Keratinocyte (primary cell): ENCODE results near the gene GAB2. TPM values are rescaled to one million over a fixed set of nuclear protein-coding genes. Genes with fewer than 3 reads are reported as not detected.

Experiments used
- DNase-seq: peaks from one replicate; pipeline ENCODE4 v3.0.0-alpha.2; 2011; ENCODE audit warnings: low read depth, missing footprints, low spot score
- FAIRE-seq: peaks from 2 replicates; lab custom pipeline; 2011; peaks lifted over from hg19 to GRCh38; lab: Jason Lieb, UNC
- H2AFZ ChIP-seq: 2 replicates; pipeline ENCODE4 v1.6.0; 2012; ENCODE audit warnings: low read length, control low read depth, inconsistent platforms; ENCODE audit not compliant: control insufficient read depth
- H3K27ac ChIP-seq: 2 replicates; pipeline ENCODE4 v1.5.1; 2011; ENCODE audit warnings: low read length; ENCODE audit not compliant: control insufficient read depth, insufficient read depth
- H3K27me3 ChIP-seq: 3 replicates; pipeline ENCODE4 v1.6.0; 2011; ENCODE audit warnings: low read length; ENCODE audit not compliant: control insufficient read depth, insufficient read depth; ENCODE audit errors: extremely low read depth
- H3K36me3 ChIP-seq, 2 experiments: 2 replicates in 1 of 2; 3 replicates in 1 of 2; pipeline ENCODE4 v1.5.1; 2011; ENCODE audit warnings: low read length in 2 of 2, mild to moderate bottlenecking in 1 of 2; ENCODE audit not compliant: control insufficient read depth in 2 of 2, insufficient read depth in 2 of 2; ENCODE audit errors: extremely low read depth in 1 of 2
- H3K4me1 ChIP-seq: 3 replicates; pipeline ENCODE4 v1.5.1; 2011; ENCODE audit warnings: low read length; ENCODE audit not compliant: control insufficient read depth, insufficient read depth; ENCODE audit errors: extremely low read depth
- H3K4me2 ChIP-seq: 3 replicates; pipeline ENCODE4 v1.6.0; 2011; ENCODE audit warnings: low read depth, low read length; ENCODE audit not compliant: control insufficient read depth, insufficient read depth; ENCODE audit errors: extremely low read depth
- H3K4me3 ChIP-seq, 3 experiments: fragments of 200-600 bp in 1 of 3; sonication (generic) in 1 of 3; 2 replicates in 2 of 3; 3 replicates in 1 of 3; pipeline ENCODE4 v1.5.1; 2011 to 2016; ENCODE audit warnings: low read length in 3 of 3, mild to moderate bottlenecking in 3 of 3, control low read depth in 2 of 3, inconsistent platforms in 1 of 3, low read depth in 1 of 3, mixed read lengths in 1 of 3, mixed run types in 1 of 3, moderate library complexity in 1 of 3; ENCODE audit not compliant: control insufficient read depth in 2 of 3, insufficient read depth in 2 of 3; ENCODE audit errors: extremely low read depth in 1 of 3
- H3K79me2 ChIP-seq: 2 replicates; pipeline ENCODE4 v1.6.0; 2012; ENCODE audit warnings: low read length; ENCODE audit not compliant: control insufficient read depth, insufficient read depth
- H3K9ac ChIP-seq: 3 replicates; pipeline ENCODE4 v1.6.0; 2011; ENCODE audit warnings: low read length; ENCODE audit not compliant: control insufficient read depth, insufficient read depth; ENCODE audit errors: extremely low read depth
- H3K9me1 ChIP-seq: 3 replicates; pipeline ENCODE4 v1.6.0; 2011; ENCODE audit warnings: low read length; ENCODE audit not compliant: control insufficient read depth, insufficient read depth; ENCODE audit errors: extremely low read depth
- H3K9me3 ChIP-seq: 2 replicates; pipeline ENCODE4 v1.5.1; 2012; ENCODE audit warnings: low read depth, low read length; ENCODE audit not compliant: control insufficient read depth
- H4K20me1 ChIP-seq: 3 replicates; pipeline ENCODE4 v1.6.0; 2011; ENCODE audit warnings: low read length; ENCODE audit not compliant: control insufficient read depth, insufficient read depth; ENCODE audit errors: extremely low read depth
- CTCF ChIP-seq, 3 experiments: IDR thresholded peaks in 1 of 3; conservative IDR thresholded peaks in 1 of 3; optimal IDR thresholded peaks in 1 of 3; 2 replicates in 2 of 3; 3 replicates in 1 of 3; pipeline versions ENCODE3 to v1.5.1; 2011; ENCODE audit warnings: low read length in 3 of 3, mild to moderate bottlenecking in 3 of 3, moderate library complexity in 2 of 3, control low read depth in 1 of 3, inconsistent platforms in 1 of 3; ENCODE audit not compliant: insufficient read depth in 2 of 3; ENCODE audit errors: extremely low read depth in 1 of 3
- EZH2 ChIP-seq: IDR thresholded peaks from one replicate; pipeline ENCODE4 v1.6.1; 2012; ENCODE audit warnings: inconsistent platforms, mild to moderate bottlenecking, low read length, moderate library complexity
- dilution Hi-C: fragments of 300-500 bp; cut with MboI; formaldehyde crosslinking; loops from one replicate; pipeline ENCODE4 v1.7.0; 2020; ENCODE audit warnings: low sequenced_read_pairs; ENCODE audit not compliant: extremely low pct_ligation_motif_present
- polyA plus RNA-seq, 5 experiments: library from polyadenylated mRNA; depleted of rRNA in 3 of 5; stranded (reverse) in 3 of 5; stranded (forward) in 1 of 5; unstranded in 1 of 5; fragments of >200 nt; gene quantifications; 1 replicate in 1 of 5; 2 replicates in 3 of 5; 3 replicates in 1 of 5; pipeline versions ENCODE4 v1.2.1 to v1.2.3, GENCODE V29; 2011 to 2012; ENCODE audit warnings: missing spikeins in 2 of 5, low read depth in 1 of 5, low replicate concordance in 1 of 5

GAB2 gene
- polyA plus RNA-seq, 1 donor (not counting 4 experiments of a cell fraction or from before 2014, with no cell fraction given): 0.68 TPM

GRCh38 chr11:78314762-78315161, 102.9 kb downstream of the GAB2 start:
- Histone ChIP-seq H3K4me1 (peaks cover 9% of the 10 kb centered on the region), H2AFZ (no peak overlapping the region), H3K9ac (no peak overlapping the region), H3K9me1 (no peaks in the 10 kb centered on the region), H3K4me2 (no peak overlapping the region), H3K4me3 (no peak overlapping the region), H3K9me3 (no peaks in the 10 kb centered on the region), H3K36me3 (no peaks in the 10 kb centered on the region), H3K27ac (no peak overlapping the region), H3K27me3 (no peaks in the 10 kb centered on the region), H4K20me1 (no peaks in the 10 kb centered on the region), H3K79me2 (no peaks in the 10 kb centered on the region)
- FAIRE-seq: no peak
- no peak for DNase-seq
- dilution Hi-C loops: no loop called here
- TF ChIP-seq CTCF (optimal IDR thresholded peaks at IDR 0.05 in 1 of 3, IDR thresholded peaks at IDR 0.05 in 1 of 3, conservative IDR thresholded peaks at IDR 0.05 in 1 of 3; ENCODE audit: extremely low read depth in 1 of 3, insufficient read depth in 2 of 3, low read length in 3 of 3) (no peak), EZH2 (no peak)

- no peaks in the 10 kb centered on the region for H3K9me1 ChIP-seq
- dilution Hi-C loops: no loop called here
- DNase-seq (no peak), FAIRE-seq (no peak)
- H3K36me3 ChIP-seq: no peaks in the 10 kb centered on the region
- H3K79me2 ChIP-seq: no peaks in the 10 kb centered on the region
- no peak overlapping the region for H3K4me2 ChIP-seq
- H3K4me3 ChIP-seq: no peak overlapping the region
- H4K20me1 ChIP-seq: no peaks in the 10 kb centered on the region
- no peak overlapping the region for H3K27ac ChIP-seq
- H3K4me1 ChIP-seq: peaks cover 9% of the 10 kb centered on the region
- TF ChIP-seq EZH2 (no peak), CTCF (optimal IDR thresholded peaks at IDR 0.05 in 1 of 3, IDR thresholded peaks at IDR 0.05 in 1 of 3, conservative IDR thresholded peaks at IDR 0.05 in 1 of 3; ENCODE audit: extremely low read depth in 1 of 3, insufficient read depth in 2 of 3, low read length in 3 of 3) (no peak)
- H2AFZ ChIP-seq: no peak overlapping the region
- H3K9ac ChIP-seq: no peak overlapping the region
- no peaks in the 10 kb centered on the region for H3K9me3 ChIP-seq
- H3K27me3 ChIP-seq: no peaks in the 10 kb centered on the region
Measured at GRCh38 chr11:78313898-78314297, 103.7 kb downstream of the GAB2 start.
